Ascending aorta (tissue), 2 donors: ENCODE results near the gene TTC13. TPM values are rescaled to one million over a fixed set of nuclear protein-coding genes. Genes with fewer than 3 reads are reported as not detected.
A peak's percentile ranks its signal among the peaks of the same experiment; 100 is the strongest.

Experiments
- DNase-seq, 2 donors: peaks; one replicate each; pipeline ENCODE4 v3.0.0-alpha.2; 2019; ENCODE audit warnings: low spot score in 2 of 2
- H3K27ac ChIP-seq, 2 donors: fragments of 200-600 bp; sonication (generic); one replicate each; pipeline ENCODE4 v1.5.1; 2016 to 2017; ENCODE audit warnings: mild to moderate bottlenecking in 1 of 2
- H3K27me3 ChIP-seq: fragments of 200-600 bp; sonication (generic); one replicate; pipeline ENCODE4 v1.5.1; 2017
- H3K36me3 ChIP-seq, 2 donors: fragments of 200-600 bp; sonication (generic); one replicate each; pipeline ENCODE4 v1.5.1; 2016
- H3K4me1 ChIP-seq, 2 donors: fragments of 200-600 bp; sonication (generic); one replicate each; pipeline ENCODE4 v1.5.1; 2016 to 2017; ENCODE audit warnings: mild to moderate bottlenecking in 1 of 2
- H3K4me3 ChIP-seq, 2 donors: fragments of 200-600 bp; sonication (generic); one replicate each; pipeline ENCODE4 v1.5.1; 2016 to 2017; ENCODE audit warnings: mild to moderate bottlenecking in 1 of 2
- H3K9me3 ChIP-seq, 2 donors: fragments of 200-600 bp; sonication (generic); one replicate each; pipeline ENCODE4 v1.5.1; 2016
- intact Hi-C: fragments of 100-400 bp; cut with DNase I; formaldehyde crosslinking; loops from one replicate; pipeline ENCODE4 v1.15.1; 2023
- total RNA-seq: library from RNA; depleted of rRNA; stranded (reverse); fragments of >200 nt; gene quantifications from one replicate; pipeline ENCODE4 v1.1.0, GENCODE V29; 2016
- TF ChIP-seq, protein P1 (sequence below), 3 experiments: fragments of 200-600 bp in 2 of 3; fragments of 450-650 bp in 1 of 3; sonication (generic) in 2 of 3; IDR thresholded peaks; one replicate each; pipeline ENCODE4 v1.5.1; 2016 to 2019; ENCODE audit warnings: antibody characterized with exemption in 3 of 3, mild to moderate bottlenecking in 1 of 3, moderate library complexity in 1 of 3

TTC13 gene
- total RNA-seq, 1 donor from 2014 or later: 21.5 TPM

DNA sequence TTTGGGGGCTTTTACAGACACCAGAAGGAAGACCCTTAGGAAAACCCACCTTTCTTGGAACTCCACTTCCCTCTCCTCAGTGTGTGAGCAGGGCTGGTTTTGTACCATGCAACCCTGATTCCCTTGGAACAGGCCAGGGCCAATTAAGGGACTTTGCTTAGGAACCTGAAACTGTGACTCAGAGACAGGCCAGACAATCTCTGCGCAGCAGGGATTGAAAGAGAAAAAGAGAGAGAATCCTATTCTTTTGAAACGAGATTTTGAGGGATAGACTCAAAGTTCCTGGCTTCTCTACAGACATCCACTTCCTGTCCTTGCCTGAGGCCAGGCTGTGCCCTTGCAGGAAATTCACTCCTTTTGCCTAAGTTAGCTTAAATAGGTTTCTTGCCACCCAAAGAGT lies 87.2 kb downstream of the TTC13 start:
- TF ChIP-seq, protein P1, sequence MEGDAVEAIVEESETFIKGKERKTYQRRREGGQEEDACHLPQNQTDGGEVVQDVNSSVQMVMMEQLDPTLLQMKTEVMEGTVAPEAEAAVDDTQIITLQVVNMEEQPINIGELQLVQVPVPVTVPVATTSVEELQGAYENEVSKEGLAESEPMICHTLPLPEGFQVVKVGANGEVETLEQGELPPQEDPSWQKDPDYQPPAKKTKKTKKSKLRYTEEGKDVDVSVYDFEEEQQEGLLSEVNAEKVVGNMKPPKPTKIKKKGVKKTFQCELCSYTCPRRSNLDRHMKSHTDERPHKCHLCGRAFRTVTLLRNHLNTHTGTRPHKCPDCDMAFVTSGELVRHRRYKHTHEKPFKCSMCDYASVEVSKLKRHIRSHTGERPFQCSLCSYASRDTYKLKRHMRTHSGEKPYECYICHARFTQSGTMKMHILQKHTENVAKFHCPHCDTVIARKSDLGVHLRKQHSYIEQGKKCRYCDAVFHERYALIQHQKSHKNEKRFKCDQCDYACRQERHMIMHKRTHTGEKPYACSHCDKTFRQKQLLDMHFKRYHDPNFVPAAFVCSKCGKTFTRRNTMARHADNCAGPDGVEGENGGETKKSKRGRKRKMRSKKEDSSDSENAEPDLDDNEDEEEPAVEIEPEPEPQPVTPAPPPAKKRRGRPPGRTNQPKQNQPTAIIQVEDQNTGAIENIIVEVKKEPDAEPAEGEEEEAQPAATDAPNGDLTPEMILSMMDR (IDR thresholded peaks at IDR 0.05): no peak
- Histone ChIP-seq H3K9me3 (no peaks in the 10 kb centered on the region), H3K4me3 (no peak overlapping the region), H3K4me1 (peaks cover 0 to 3% of the 10 kb centered on the region in 2 donors), H3K36me3 (no peaks in the 10 kb centered on the region), H3K27ac (no peak overlapping the region), H3K27me3 (no peaks in the 10 kb centered on the region)
- intact Hi-C loops: no loop called here
- no peak for DNase-seq

DNA sequence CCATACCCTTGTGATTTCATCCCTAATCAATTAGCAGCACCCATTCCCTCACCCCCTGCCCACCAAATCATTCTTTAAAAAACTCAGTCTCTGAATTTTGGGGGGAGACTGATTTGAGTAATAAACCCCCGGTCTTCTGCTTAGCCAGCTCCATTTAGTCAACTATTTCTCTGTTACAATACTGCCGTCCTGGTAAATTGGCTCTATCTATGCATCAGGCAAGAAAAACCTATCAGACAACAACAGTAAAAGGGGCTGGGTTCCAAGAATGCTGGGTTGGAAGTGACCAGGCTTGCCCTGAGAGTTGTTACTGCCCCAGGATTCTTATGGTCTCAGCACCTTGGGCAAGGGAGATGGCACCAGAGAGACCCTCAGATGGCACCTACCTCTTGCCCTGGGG lies 94.0 kb downstream of the TTC13 start:
- no peaks in the 10 kb centered on the region for H3K4me1 ChIP-seq
- H3K36me3 ChIP-seq: no peaks in the 10 kb centered on the region
- TF ChIP-seq, protein P1 (IDR thresholded peaks at IDR 0.05): no peak
- no peaks in the 10 kb centered on the region for H3K27me3 ChIP-seq
- no peak overlapping the region for H3K4me3 ChIP-seq
- intact Hi-C loops: no loop called here
- H3K27ac ChIP-seq: no peak overlapping the region
- DNase-seq: no peak
- peaks cover 0 to 8% of the 10 kb centered on the region in 2 donors for H3K9me3 ChIP-seq

DNA sequence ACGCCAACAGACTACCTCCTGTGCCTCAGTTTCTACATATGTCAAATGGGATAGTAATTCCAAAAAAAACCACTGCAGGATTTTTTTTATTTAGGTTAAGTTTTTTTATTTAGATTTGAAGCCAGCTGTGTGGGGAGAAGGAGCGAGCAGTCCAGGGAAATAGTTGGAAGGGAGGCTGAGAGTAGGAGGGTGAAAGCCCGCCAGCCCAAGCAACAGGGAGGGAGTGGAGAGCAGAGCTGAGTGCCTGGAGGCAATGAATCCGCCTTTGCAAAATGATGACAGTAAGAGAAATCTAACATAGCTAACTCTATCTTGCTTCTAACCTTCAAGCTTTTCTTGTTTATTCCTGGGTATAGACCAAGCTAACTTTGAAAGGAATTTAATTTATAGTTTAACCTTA lies 94.7 kb downstream of the TTC13 start:
- intact Hi-C loops: no loop called here
- Histone ChIP-seq H3K27me3 (no peaks in the 10 kb centered on the region), H3K36me3 (no peaks in the 10 kb centered on the region), H3K4me1 (no peaks in the 10 kb centered on the region), H3K27ac (no peak overlapping the region), H3K4me3 (no peak overlapping the region), H3K9me3 (peaks cover 0 to 8% of the 10 kb centered on the region in 2 donors)
- no peak for DNase-seq
- TF ChIP-seq, protein P1 (IDR thresholded peaks at IDR 0.05): no peak

DNA sequence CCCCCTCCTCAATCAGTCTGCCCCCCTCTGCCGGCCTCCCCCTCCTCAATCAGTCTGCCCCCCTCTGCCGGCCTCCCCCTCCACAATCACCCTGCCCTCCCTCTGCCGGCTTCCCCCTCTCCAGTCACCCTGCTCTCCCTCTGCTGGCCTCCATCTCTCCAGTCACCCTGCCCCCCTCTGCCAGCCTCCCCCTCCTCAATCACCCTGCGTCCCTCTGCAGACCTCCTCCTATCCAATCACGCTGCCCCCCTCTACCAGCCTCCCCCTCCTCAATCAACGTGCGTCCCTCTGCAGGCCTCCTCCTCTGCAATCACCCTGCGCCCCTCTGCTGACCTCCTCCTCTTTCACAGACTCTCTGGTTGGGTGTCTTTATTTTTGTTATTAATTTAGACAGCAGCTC lies 98.9 kb downstream of the TTC13 start:
- Histone ChIP-seq H3K27me3 (no peaks in the 10 kb centered on the region), H3K27ac (no peak overlapping the region), H3K4me3 (no peak overlapping the region), H3K4me1 (peaks cover 0 to 4% of the 10 kb centered on the region in 2 donors), H3K36me3 (no peaks in the 10 kb centered on the region), H3K9me3 (peaks cover 0 to under 1% of the 10 kb centered on the region in 2 donors)
- intact Hi-C loops: no loop called here
- DNase-seq: no peak
- TF ChIP-seq, protein P1 (IDR thresholded peaks at IDR 0.05): no peak

DNA sequence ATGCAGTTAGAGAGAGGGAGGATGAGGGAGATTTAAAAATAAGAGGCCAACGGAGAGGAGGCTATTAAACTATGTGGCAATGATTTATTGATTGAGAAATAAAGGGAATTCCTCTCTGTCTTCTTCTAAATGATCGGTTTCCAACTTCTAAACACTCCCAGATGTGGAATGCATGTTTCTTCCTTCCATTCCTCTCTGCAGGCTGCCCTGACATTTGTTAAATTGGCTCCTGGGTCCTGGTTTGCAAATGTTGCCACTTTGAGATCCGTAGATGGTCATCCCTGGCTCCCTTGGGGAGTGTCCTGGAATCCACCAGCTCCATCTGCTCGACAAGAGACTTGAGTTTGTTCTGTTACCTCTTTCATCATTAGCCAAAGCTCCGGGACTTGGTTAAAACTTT lies 100.1 kb downstream of the TTC13 start:
- Histone ChIP-seq H3K27me3 (no peaks in the 10 kb centered on the region), H3K9me3 (no peaks in the 10 kb centered on the region), H3K27ac (no peak overlapping the region), H3K4me1 (peaks cover 0 to 4% of the 10 kb centered on the region in 2 donors), H3K4me3 (no peak overlapping the region), H3K36me3 (no peaks in the 10 kb centered on the region)
- intact Hi-C loops: no loop called here
- DNase-seq: peak in 1 of 2 donors; percentile 75
- TF ChIP-seq, protein P1 (IDR thresholded peaks at IDR 0.05): no peak
